Measurements from ENCODE around the gene ZBTB44. TPM values are rescaled to one million over a fixed set of nuclear protein-coding genes. Genes with fewer than 3 reads are reported as not detected.

Gene ZBTB44
- total RNA-seq, 1 experiment from 2014 or later = 41.2 TPM

GRCh38 chr11:130219148-130219547, 95.6 kb downstream of the ZBTB44 start:
- intact Hi-C loops (cut with micrococcal nuclease; ENCODE audit: unreplicated experiment) = loop anchor here (10.0 kb wide), 1 partner anchor 676 kb away; no protein-coding TSS in a partner anchor
- no peaks in the 10 kb centered on the region for H3K27me3 ChIP-seq (ENCODE audit: insufficient read depth, low read depth)
- TF ChIP-seq EZH2 (IDR thresholded peaks at IDR 0.05; ENCODE audit: low read depth) = no peak
- TF ChIP-seq CTCF (conservative IDR thresholded peaks at IDR 0.05) = no peak
- no peak overlapping the region for H2AFZ ChIP-seq
- no peaks in the 10 kb centered on the region for H3K4me1 ChIP-seq (replicated peaks; ENCODE audit: insufficient read depth)
- no peaks in the 10 kb centered on the region for H3K9me2 ChIP-seq (ENCODE audit: insufficient read depth)
- no TSS peak for BruUV-seq (replicated peaks)
- DNase-seq = no peak
- no peaks in the 10 kb centered on the region for H3K9me3 ChIP-seq (ENCODE audit: insufficient read depth, low read depth)
- ChIA-PET CTCF (no interaction called here), POLR2A (ENCODE audit: unreplicated experiment) (no interaction called here)
- no peak overlapping the region for H3K27ac ChIP-seq
- H3K4me2 ChIP-seq = no peak overlapping the region
- no peak overlapping the region for H3K4me3 ChIP-seq
- H3F3A ChIP-seq (ENCODE audit: insufficient read depth, low read depth) = no peaks in the 10 kb centered on the region; the same call in 1 of the 2 replicates
- H3K79me2 ChIP-seq (ENCODE audit: low read depth) = no peaks in the 10 kb centered on the region
- no peaks in the 10 kb centered on the region for H3K36me3 ChIP-seq (ENCODE audit: low read depth)
- H4K20me1 ChIP-seq (ENCODE audit: insufficient read depth) = peaks cover 4% of the 10 kb centered on the region; the same call in 1 of the 2 replicates

- CTCF ChIA-PET = no interaction called here
- H3K9me3 ChIP-seq (ENCODE audit: insufficient read depth, low read depth) = no peaks in the 10 kb centered on the region
- H3K4me3 ChIP-seq = no peak overlapping the region
- H3F3A ChIP-seq (ENCODE audit: insufficient read depth, low read depth) = no peaks in the 10 kb centered on the region; the same call in 1 of the 2 replicates
- H3K4me2 ChIP-seq = no peak overlapping the region
- POLR2A ChIA-PET (ENCODE audit: unreplicated experiment) = no interaction called here
- H4K20me1 ChIP-seq (ENCODE audit: insufficient read depth) = peaks cover 4% of the 10 kb centered on the region
- no peaks in the 10 kb centered on the region for H3K4me1 ChIP-seq (replicated peaks; ENCODE audit: insufficient read depth)
- H3K9me2 ChIP-seq (ENCODE audit: insufficient read depth) = no peaks in the 10 kb centered on the region
- H3K27me3 ChIP-seq (ENCODE audit: insufficient read depth, low read depth) = no peaks in the 10 kb centered on the region
- DNase-seq = no peak
- H3K79me2 ChIP-seq (ENCODE audit: low read depth) = no peaks in the 10 kb centered on the region
- no peak overlapping the region for H2AFZ ChIP-seq
- intact Hi-C loops (cut with micrococcal nuclease; ENCODE audit: unreplicated experiment) = loop anchor here (10.0 kb wide), 1 partner anchor 676 kb away; no protein-coding TSS in a partner anchor
- no TSS peak for BruUV-seq (replicated peaks)
- TF ChIP-seq EZH2 (IDR thresholded peaks at IDR 0.05; ENCODE audit: low read depth) (no peak), CTCF (conservative IDR thresholded peaks at IDR 0.05) (no peak)
- H3K27ac ChIP-seq = no peak overlapping the region
- H3K36me3 ChIP-seq (ENCODE audit: low read depth) = no peaks in the 10 kb centered on the region
Measured at GRCh38 chr11:130218501-130219070, 96.1 kb downstream of the ZBTB44 start.

DNA sequence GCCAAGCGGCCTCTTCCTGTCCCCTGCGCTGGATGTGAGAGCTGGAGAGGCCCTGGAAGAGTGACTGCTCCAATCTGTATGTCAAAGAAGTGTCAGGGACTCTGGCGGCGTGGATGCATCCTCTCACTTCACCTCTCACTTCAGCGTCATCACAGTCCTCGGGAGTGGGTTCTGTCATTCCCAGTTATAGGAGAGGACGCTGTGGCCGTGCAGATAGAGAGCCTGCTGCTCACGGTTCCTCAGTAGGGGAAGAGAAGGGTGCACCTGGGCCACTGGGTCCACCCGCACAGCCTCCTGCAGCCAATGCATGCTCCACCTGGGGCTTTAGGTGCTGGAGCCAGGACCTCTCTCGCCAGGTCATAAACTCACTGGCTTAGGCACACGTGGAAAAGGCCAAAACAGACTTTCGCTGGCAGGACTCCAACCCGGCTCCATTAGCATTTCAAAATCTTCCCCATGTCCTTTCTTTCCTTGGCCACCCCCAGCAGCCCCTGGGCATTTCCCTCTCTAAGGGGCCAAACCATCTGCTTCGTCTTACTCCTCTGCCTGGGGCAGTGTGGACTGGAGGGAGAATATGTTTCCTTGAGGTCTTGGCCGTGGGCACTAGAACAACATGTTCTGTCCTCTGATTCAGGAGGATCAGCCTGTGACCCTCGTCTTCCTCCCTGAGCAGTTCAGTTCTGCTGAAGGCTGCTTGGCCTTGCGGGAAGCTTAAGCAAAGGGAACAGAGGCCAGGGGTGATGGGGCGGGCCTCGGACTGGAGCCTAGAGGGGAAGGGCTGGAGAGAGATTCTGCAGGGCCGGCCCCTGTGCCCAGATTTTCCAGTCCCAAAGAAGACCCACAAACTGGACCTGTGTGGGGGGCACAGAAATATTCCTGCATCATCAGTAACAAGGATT, 97.3 kb downstream of the ZBTB44 start:
- Histone ChIP-seq H3K27me3 (ENCODE audit: insufficient read depth, low read depth) (no peaks in the 10 kb centered on the region), H3K4me1 (replicated peaks; ENCODE audit: insufficient read depth) (no peaks in the 10 kb centered on the region), H3K9me3 (ENCODE audit: insufficient read depth, low read depth) (no peaks in the 10 kb centered on the region), H3K9me2 (ENCODE audit: insufficient read depth) (no peaks in the 10 kb centered on the region), H4K20me1 (ENCODE audit: insufficient read depth) (peaks cover 4% of the 10 kb centered on the region), H3K79me2 (ENCODE audit: low read depth) (no peaks in the 10 kb centered on the region), H3K4me2 (no peak overlapping the region), H3K36me3 (ENCODE audit: low read depth) (no peaks in the 10 kb centered on the region), H3K4me3 (no peak overlapping the region), H3K27ac (no peak overlapping the region), H2AFZ (no peak overlapping the region), H3F3A (ENCODE audit: insufficient read depth, low read depth) (no peaks in the 10 kb centered on the region; the same call in 1 of the 2 replicates)
- POLR2A ChIA-PET (ENCODE audit: unreplicated experiment) = no interaction called here
- CTCF ChIA-PET = interaction anchor here (0.7 kb wide), 1 partner anchor 1254 kb away, joined by 6 read pairs; no protein-coding TSS in a partner anchor
- no peak for DNase-seq
- intact Hi-C loops (cut with micrococcal nuclease; ENCODE audit: unreplicated experiment) = loop anchor here (10.0 kb wide), 1 partner anchor 677 kb away; no protein-coding TSS in a partner anchor
- BruUV-seq (replicated peaks) = no TSS peak
- TF ChIP-seq EZH2 (IDR thresholded peaks at IDR 0.05; ENCODE audit: low read depth) = no peak
- no peak for TF ChIP-seq CTCF (conservative IDR thresholded peaks at IDR 0.05)

Measured in PC-9 (cell line).